22Rv1 (cell line): ENCODE data around the gene CMIP.

ENCODE experiments used
- H3K27ac ChIP-seq: fragments of 450-650 bp; 2 replicates; pipeline ENCODE4 v1.5.1; 2017
- CTCF ChIP-seq: fragments of 450-650 bp; IDR thresholded peaks from 2 replicates; pipeline ENCODE4 v1.5.1; 2017; ENCODE audit warnings: mild to moderate bottlenecking
- ZFX ChIP-seq: fragments of 450-650 bp; IDR thresholded peaks from 2 replicates; pipeline ENCODE4 v1.6.1; 2017; ENCODE audit warnings: antibody characterized with exemption, borderline replicate concordance

CMIP gene

GRCh38 chr16:81633680-81634379, 189.2 kb downstream of the CMIP start:
- no peak overlapping the region for H3K27ac ChIP-seq
- TF ChIP-seq CTCF (no peak), ZFX (no peak)

GRCh38 chr16:81634380-81635062, 189.9 kb downstream of the CMIP start:
- TF ChIP-seq ZFX (no peak), CTCF (no peak)
- no peak overlapping the region for H3K27ac ChIP-seq

- H3K27ac ChIP-seq = no peak overlapping the region
- TF ChIP-seq ZFX = no peak
- TF ChIP-seq CTCF = no peak
Measured at GRCh38 chr16:81635063-81635937, 190.7 kb downstream of the CMIP start.

- no peak overlapping the region for H3K27ac ChIP-seq
- TF ChIP-seq CTCF (no peak), ZFX (no peak)
Measured at GRCh38 chr16:81636298-81636993, 191.8 kb downstream of the CMIP start.

- TF ChIP-seq ZFX (no peak), CTCF (no peak)
- no peak overlapping the region for H3K27ac ChIP-seq
Measured at GRCh38 chr16:81637336-81638235, 193.0 kb downstream of the CMIP start.

GRCh38 chr16:81638286-81638945, 193.8 kb downstream of the CMIP start:
- TF ChIP-seq CTCF (no peak), ZFX (no peak)
- no peak overlapping the region for H3K27ac ChIP-seq
